Erythroblast (primary cell): ENCODE measurements around the gene PHKA2.

Source experiments
- GATA1 ChIP-seq: IDR thresholded peaks from 2 replicates; pipeline ENCODE4 v1.6.1; 2011; ENCODE audit warnings: low read depth, mild to moderate bottlenecking, control low read depth, low read length, moderate library complexity
- POLR2A ChIP-seq: IDR thresholded peaks from 2 replicates; pipeline ENCODE4 v1.6.1; 2011; ENCODE audit warnings: mild to moderate bottlenecking, low read length

- TF ChIP-seq POLR2A (no peak), GATA1 (no peak)
These were observed 48.0 kb downstream of the PHKA2 start for GRCh38 chrX:18935893-18936292.
